ENCODE data around the gene TMEM74B.

The TMEM74B gene

DNA sequence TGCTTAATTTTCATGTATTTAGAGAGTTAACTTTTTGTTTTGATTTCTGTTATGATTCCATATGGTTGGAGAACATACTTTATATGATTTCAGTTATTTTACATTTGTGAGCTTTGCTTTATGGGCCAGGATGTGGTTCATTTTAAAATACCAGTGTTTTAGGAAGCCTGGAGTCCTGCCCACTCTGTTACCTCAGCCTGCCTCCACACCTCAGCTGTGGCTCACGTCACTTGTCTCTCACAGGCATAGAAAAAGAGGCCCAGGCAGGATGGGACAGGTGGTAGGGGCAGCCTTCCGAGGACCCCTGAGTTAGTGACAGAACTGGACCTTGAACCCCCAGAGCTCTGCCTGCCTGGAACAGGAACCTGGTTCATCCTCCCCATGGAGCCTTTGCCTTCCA lies 50.4 kb downstream of the TMEM74B start:
- no peak for DNase-seq

DNA sequence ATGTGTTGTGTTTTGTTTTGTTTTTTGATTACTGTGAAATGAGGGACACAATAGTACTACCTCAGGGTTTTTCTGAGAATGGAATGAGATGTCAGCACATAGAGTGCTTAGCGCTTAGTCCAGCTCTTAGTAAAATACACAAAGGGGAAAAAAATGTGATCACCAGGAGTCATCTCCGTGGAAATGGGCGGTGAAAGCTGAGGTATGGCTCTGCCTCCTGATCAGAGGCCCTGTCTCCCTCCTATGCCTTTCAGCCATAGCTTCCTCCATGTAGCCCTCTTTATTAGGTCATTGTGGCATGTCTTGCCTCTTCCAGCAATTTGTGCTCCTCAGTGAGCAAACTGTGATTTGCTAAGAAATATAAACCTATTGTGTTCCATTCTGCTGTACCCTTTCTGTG lies 53.4 kb downstream of the TMEM74B start:
- DNase-seq, result no peak

DNA sequence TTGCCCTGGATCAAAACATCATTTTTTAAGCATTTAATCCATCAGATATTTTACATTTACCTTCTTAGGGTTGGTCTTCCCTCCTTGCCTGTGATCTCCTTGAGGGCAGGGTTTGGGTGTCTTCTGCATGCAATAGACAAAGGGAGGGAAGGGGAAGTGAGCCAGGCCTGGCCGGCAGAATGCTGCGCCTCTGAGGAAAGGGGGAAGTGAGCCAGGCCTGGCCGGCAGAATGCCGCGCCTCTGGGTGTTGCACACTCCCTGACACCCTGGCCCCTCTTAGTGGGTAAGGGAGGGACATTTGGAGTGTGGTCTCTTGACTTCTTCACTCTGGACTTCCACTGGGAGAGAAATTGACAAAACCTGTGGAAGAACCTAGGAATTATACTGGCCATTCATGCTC lies 53.9 kb downstream of the TMEM74B start:
- DNase-seq, result no peak
